GM12892 (cell line): Measurements from ENCODE around the gene TEX14.

Source experiments
- POLR2A ChIP-seq: IDR thresholded peaks from 2 replicates; pipeline ENCODE4 v1.6.1; 2011; ENCODE audit warnings: low read depth, low read length, control low read depth
- POLR2AphosphoS5 ChIP-seq: IDR thresholded peaks from 2 replicates; pipeline ENCODE4 v1.6.1; 2011; ENCODE audit warnings: low read depth, low read length, control low read depth
- TAF1 ChIP-seq: IDR thresholded peaks from 2 replicates; pipeline ENCODE4 v1.6.1; 2011; ENCODE audit warnings: low read depth, mild to moderate bottlenecking, control low read depth, low read length, borderline replicate concordance

DNA sequence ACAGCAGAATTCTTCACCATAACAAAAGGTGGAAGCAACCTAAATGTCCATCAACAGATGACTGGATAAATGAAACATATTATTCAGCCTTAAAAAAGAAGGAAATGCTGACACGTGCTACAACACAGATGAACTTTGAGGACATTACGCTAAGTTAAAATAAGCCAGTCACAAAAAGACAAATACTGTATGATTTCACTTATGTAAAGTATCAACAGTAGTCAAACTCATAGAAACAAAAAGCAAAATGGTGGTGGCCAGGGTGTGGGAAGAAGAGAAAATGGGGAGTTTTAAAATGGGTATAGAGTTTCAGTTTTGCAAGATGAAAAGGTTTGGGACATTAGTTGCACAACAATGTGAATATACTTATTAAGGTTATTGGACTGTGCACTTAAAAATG, 127.6 kb downstream of the TEX14 start:
- TF ChIP-seq POLR2A, result no peak
- TF ChIP-seq POLR2AphosphoS5, result no peak
- no peak for TF ChIP-seq TAF1
